ENCODE data around the gene CYP1B1.

DNA sequence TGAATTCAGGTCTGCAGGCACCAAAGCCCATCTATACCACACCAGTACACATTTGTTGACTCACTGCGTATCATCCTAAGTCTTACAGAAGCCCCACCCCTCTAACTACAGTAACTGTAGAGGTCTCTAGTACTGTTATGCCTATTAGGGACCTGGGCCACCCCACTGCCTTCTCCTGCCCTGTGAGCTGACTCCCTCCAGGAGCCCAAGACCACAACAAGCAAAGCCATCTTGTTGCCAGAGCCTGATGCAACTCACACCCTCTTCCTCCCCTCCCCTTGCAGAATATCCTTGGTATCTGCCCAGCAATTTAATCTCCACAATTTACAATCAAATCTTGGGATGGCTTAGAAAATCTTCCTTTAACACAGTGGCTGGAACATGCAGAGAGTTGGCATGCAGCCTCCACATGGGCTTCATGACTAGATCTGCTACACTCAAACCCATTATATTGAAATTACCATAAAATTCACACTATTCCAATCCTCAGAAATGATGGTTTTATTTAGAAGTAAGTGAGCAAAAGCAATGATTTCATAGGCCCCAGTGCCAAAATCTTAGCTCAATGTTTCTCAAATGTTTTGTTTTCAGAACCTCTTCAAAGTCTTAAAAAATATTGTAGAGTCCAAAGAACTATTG is 17.7 kb upstream of the CYP1B1 start:
- TF ChIP-seq, protein P1, sequence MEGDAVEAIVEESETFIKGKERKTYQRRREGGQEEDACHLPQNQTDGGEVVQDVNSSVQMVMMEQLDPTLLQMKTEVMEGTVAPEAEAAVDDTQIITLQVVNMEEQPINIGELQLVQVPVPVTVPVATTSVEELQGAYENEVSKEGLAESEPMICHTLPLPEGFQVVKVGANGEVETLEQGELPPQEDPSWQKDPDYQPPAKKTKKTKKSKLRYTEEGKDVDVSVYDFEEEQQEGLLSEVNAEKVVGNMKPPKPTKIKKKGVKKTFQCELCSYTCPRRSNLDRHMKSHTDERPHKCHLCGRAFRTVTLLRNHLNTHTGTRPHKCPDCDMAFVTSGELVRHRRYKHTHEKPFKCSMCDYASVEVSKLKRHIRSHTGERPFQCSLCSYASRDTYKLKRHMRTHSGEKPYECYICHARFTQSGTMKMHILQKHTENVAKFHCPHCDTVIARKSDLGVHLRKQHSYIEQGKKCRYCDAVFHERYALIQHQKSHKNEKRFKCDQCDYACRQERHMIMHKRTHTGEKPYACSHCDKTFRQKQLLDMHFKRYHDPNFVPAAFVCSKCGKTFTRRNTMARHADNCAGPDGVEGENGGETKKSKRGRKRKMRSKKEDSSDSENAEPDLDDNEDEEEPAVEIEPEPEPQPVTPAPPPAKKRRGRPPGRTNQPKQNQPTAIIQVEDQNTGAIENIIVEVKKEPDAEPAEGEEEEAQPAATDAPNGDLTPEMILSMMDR (IDR thresholded peaks at IDR 0.05; ENCODE audit: low read length) = no peak
- TF ChIP-seq EZH2 (optimal IDR thresholded peaks at IDR 0.05; ENCODE audit: low read depth, low read length) (no peak), EZH2phosphoT487 (IDR thresholded peaks at IDR 0.05; ENCODE audit: low read length) (no peak)
